Caco-2 (cell line): ENCODE data around the gene SLC6A8. TPM values are rescaled to one million over a fixed set of nuclear protein-coding genes. Genes with fewer than 3 reads are reported as not detected.

Experiments
- BruUV-seq: library from RNA; stranded (reverse); fragments of 400-500 nt; replicated peaks from 2 replicates; lab custom pipeline; 2021; lab: Mats Ljungman, UMichigan
- CTCF ChIA-PET: fragments of 300-600 bp; sonication (Branson Sonifier 250); formaldehyde crosslinking; loops from one replicate; lab custom pipeline; 2022; ENCODE audit warnings: antibody characterized with exemption; lab: Charles Lee
- POLR2A ChIA-PET: fragments of 300-600 bp; sonication (Branson Sonifier 250); formaldehyde crosslinking; loops from one replicate; lab custom pipeline; 2022; ENCODE audit warnings: antibody characterized with exemption; lab: Charles Lee
- DNase-seq, 2 experiments: peaks; one replicate each; pipeline versions ENCODE4 v3.0.0 to v3.0.0-alpha.2; 2020 to 2022
- H3K27me3 ChIP-seq: replicated peaks from 2 replicates; pipeline ENCODE4 v1.6.0; 2011; ENCODE audit warnings: low read length; ENCODE audit not compliant: control insufficient read depth, insufficient read depth
- H3K36me3 ChIP-seq: 2 replicates; pipeline ENCODE4 v1.5.1; 2011; ENCODE audit warnings: low read length; ENCODE audit not compliant: control insufficient read depth, insufficient read depth
- H3K4me1 ChIP-seq: fragments of 250-450 bp; sonication (Bioruptor Pico); 2 replicates; pipeline ENCODE4 v1.5.1; 2020; ENCODE audit warnings: mild to moderate bottlenecking
- H3K4me3 ChIP-seq: 2 replicates; pipeline ENCODE4 v1.5.1; 2011; ENCODE audit warnings: low read depth, mild to moderate bottlenecking, control low read depth, low read length
- H3K9me3 ChIP-seq: fragments of 250-450 bp; sonication (Bioruptor Pico); 2 replicates; pipeline ENCODE4 v1.5.1; 2020; ENCODE audit warnings: mild to moderate bottlenecking, moderate library complexity
- H3K27ac Mint-ChIP-seq: one replicate; pipeline ENCODE4 v1.8.0; 2022; ENCODE audit warnings: mixed read lengths; ENCODE audit not compliant: unreplicated experiment
- H3K27me3 Mint-ChIP-seq: one replicate; pipeline ENCODE4 v1.8.0; 2022; ENCODE audit warnings: mixed read lengths; ENCODE audit not compliant: insufficient read depth, unreplicated experiment
- H3K36me3 Mint-ChIP-seq: one replicate; pipeline ENCODE4 v1.8.0; 2022; ENCODE audit warnings: mild to moderate bottlenecking, mixed read lengths; ENCODE audit not compliant: insufficient read depth, unreplicated experiment
- H3K4me1 Mint-ChIP-seq: one replicate; pipeline ENCODE4 v1.8.0; 2022; ENCODE audit warnings: low read depth, mixed read lengths; ENCODE audit not compliant: unreplicated experiment
- H3K4me3 Mint-ChIP-seq: one replicate; pipeline ENCODE4 v1.8.0; 2022; ENCODE audit warnings: mild to moderate bottlenecking, moderate library complexity, mixed read lengths; ENCODE audit not compliant: unreplicated experiment
- H3K9me3 Mint-ChIP-seq: one replicate; pipeline ENCODE4 v1.8.0; 2022; ENCODE audit warnings: mixed read lengths; ENCODE audit not compliant: unreplicated experiment
- CTCF ChIP-seq, 2 experiments: fragments of 200-600 bp in 1 of 2; IDR thresholded peaks; 1 replicate in 1 of 2; 2 replicates in 1 of 2; pipeline versions ENCODE4 v1.5.1 to v1.8.0; 2011 to 2022; ENCODE audit warnings: antibody characterized with exemption in 1 of 2, control low read depth in 1 of 2, inconsistent platforms in 1 of 2, low read depth in 1 of 2, low read length in 1 of 2, mild to moderate bottlenecking in 1 of 2, moderate library complexity in 1 of 2; ENCODE audit not compliant: insufficient read depth in 1 of 2, severe bottlenecking in 1 of 2, unreplicated experiment in 1 of 2
- intact Hi-C: fragments of 100-400 bp; cut with micrococcal nuclease; formaldehyde crosslinking; loops from one replicate; pipeline ENCODE4 v1.10.0; 2022; ENCODE audit not compliant: unreplicated experiment
- total RNA-seq: library from RNA; stranded (reverse); gene quantifications from 2 replicates; pipeline ENCODE4 v1.2.3, GENCODE V29; 2022

The SLC6A8 gene
- total RNA-seq, 1 experiment from 2014 or later: 8.8 TPM

- Mint-ChIP-seq H3K9me3 (no peaks in the 10 kb centered on the region), H3K36me3 (peaks cover 35% of the 10 kb centered on the region), H3K27me3 (no peaks in the 10 kb centered on the region), H3K27ac (no peak overlapping the region), H3K4me1 (no peaks in the 10 kb centered on the region), H3K4me3 (no peak overlapping the region)
- DNase-seq: no peak
- Histone ChIP-seq H3K27me3 (no peaks in the 10 kb centered on the region), H3K4me3 (no peak overlapping the region), H3K4me1 (no peaks in the 10 kb centered on the region), H3K36me3 (no peaks in the 10 kb centered on the region), H3K9me3 (no peaks in the 10 kb centered on the region)
- intact Hi-C loops: no loop called here
- ChIA-PET CTCF (no interaction called here), POLR2A (no interaction called here)
- no TSS peak for BruUV-seq
- no peak for TF ChIP-seq CTCF (IDR thresholded peaks at IDR 0.05; ENCODE audit: insufficient read depth in 1 of 2, low read depth in 1 of 2, low read length in 1 of 2, severe bottlenecking in 1 of 2, unreplicated experiment in 1 of 2)
Observed at GRCh38 chrX:153700376-153700945, 12.7 kb downstream of the SLC6A8 start.

GRCh38 chrX:153700967-153701366 lies 13.2 kb downstream of the SLC6A8 start:
- no peak for TF ChIP-seq CTCF (IDR thresholded peaks at IDR 0.05; ENCODE audit: insufficient read depth in 1 of 2, low read depth in 1 of 2, low read length in 1 of 2, severe bottlenecking in 1 of 2, unreplicated experiment in 1 of 2)
- CTCF ChIA-PET: no interaction called here
- no peak overlapping the region for H3K27ac Mint-ChIP-seq
- H3K36me3 Mint-ChIP-seq: peaks cover 30% of the 10 kb centered on the region
- no peaks in the 10 kb centered on the region for H3K9me3 Mint-ChIP-seq
- intact Hi-C loops: no loop called here
- no peak for DNase-seq
- no peaks in the 10 kb centered on the region for H3K9me3 ChIP-seq
- H3K4me3 Mint-ChIP-seq: no peak overlapping the region
- no peaks in the 10 kb centered on the region for H3K4me1 ChIP-seq
- H3K4me1 Mint-ChIP-seq: no peaks in the 10 kb centered on the region
- no peaks in the 10 kb centered on the region for H3K36me3 ChIP-seq
- no peaks in the 10 kb centered on the region for H3K27me3 Mint-ChIP-seq
- POLR2A ChIA-PET: no interaction called here
- H3K4me3 ChIP-seq: no peak overlapping the region
- no TSS peak for BruUV-seq
- no peaks in the 10 kb centered on the region for H3K27me3 ChIP-seq

- Mint-ChIP-seq H3K9me3 (no peaks in the 10 kb centered on the region), H3K36me3 (peaks cover 26% of the 10 kb centered on the region), H3K4me3 (no peak overlapping the region), H3K27ac (no peak overlapping the region), H3K4me1 (no peaks in the 10 kb centered on the region), H3K27me3 (no peaks in the 10 kb centered on the region)
- ChIA-PET CTCF (no interaction called here), POLR2A (no interaction called here)
- BruUV-seq: no TSS peak
- intact Hi-C loops: no loop called here
- no peak for TF ChIP-seq CTCF (IDR thresholded peaks at IDR 0.05; ENCODE audit: insufficient read depth in 1 of 2, low read depth in 1 of 2, low read length in 1 of 2, severe bottlenecking in 1 of 2, unreplicated experiment in 1 of 2)
- Histone ChIP-seq H3K4me1 (no peaks in the 10 kb centered on the region), H3K36me3 (no peaks in the 10 kb centered on the region), H3K4me3 (no peak overlapping the region), H3K9me3 (no peaks in the 10 kb centered on the region), H3K27me3 (no peaks in the 10 kb centered on the region)
- DNase-seq: no peak
Observed at GRCh38 chrX:153701706-153702105, 14.0 kb downstream of the SLC6A8 start.
